ENCODE data around the gene FCRL4. TPM values are rescaled to one million over a fixed set of nuclear protein-coding genes. Genes with fewer than 3 reads are reported as not detected.
"Not testable (repeated sequence)": the region's sequence is repeated elsewhere in the genome, so short reads cannot be mapped to it uniquely, and the experiment has no call there.

The FCRL4 gene
- total RNA-seq, 1 donor from 2014 or later, result not detected

- TF ChIP-seq CTCF (IDR thresholded peaks at IDR 0.05; ENCODE audit: unreplicated experiment), result no peak
- Mint-ChIP-seq H3K9me3 (ENCODE audit: low read depth) (no peaks in the 10 kb centered on the region), H3K4me3 (ENCODE audit: low read depth) (no peak overlapping the region), H3K27me3 (peaks cover 8% of the 10 kb centered on the region), H3K27ac (no peak overlapping the region), H3K4me1 (ENCODE audit: low read depth) (no peaks in the 10 kb centered on the region), H3K36me3 (ENCODE audit: insufficient read depth) (no peaks in the 10 kb centered on the region)
- DNase-seq (ENCODE audit: low spot score, unreplicated experiment), result no peak
Measured at GRCh38 chr1:157562515-157562914, 35.4 kb downstream of the FCRL4 start.

GRCh38 chr1:157558119-157558518 is 39.8 kb downstream of the FCRL4 start:
- no peak for TF ChIP-seq CTCF (IDR thresholded peaks at IDR 0.05; ENCODE audit: unreplicated experiment)
- Mint-ChIP-seq H3K4me1 (ENCODE audit: low read depth) (no peaks in the 10 kb centered on the region), H3K27me3 (peaks cover 3% of the 10 kb centered on the region), H3K36me3 (ENCODE audit: insufficient read depth) (no peaks in the 10 kb centered on the region), H3K9me3 (ENCODE audit: low read depth) (no peaks in the 10 kb centered on the region), H3K27ac (no peak overlapping the region), H3K4me3 (ENCODE audit: low read depth) (no peak overlapping the region)
- no peak for DNase-seq (ENCODE audit: low spot score, unreplicated experiment)

GRCh38 chr1:157551694-157552693 is 45.9 kb downstream of the FCRL4 start, which contains the start of gene FCRL5:
TSS of gene FCRL5 (minus strand) at chr1:157552515. CDS start at chr1:157552362, 153 bp downstream.
- H3K27me3 Mint-ChIP-seq, result no peaks in the 10 kb centered on the region
- H3K36me3 Mint-ChIP-seq (ENCODE audit: insufficient read depth), result no peaks in the 10 kb centered on the region
- TF ChIP-seq CTCF (IDR thresholded peaks at IDR 0.05; ENCODE audit: unreplicated experiment), result no peak
- DNase-seq (ENCODE audit: low spot score, unreplicated experiment), result no peak
- H3K27ac Mint-ChIP-seq, result no peak within 1 kb of the TSS
- no peaks in the 10 kb centered on the region for H3K4me1 Mint-ChIP-seq (ENCODE audit: low read depth)
- no peak within 1 kb of the TSS for H3K4me3 Mint-ChIP-seq (ENCODE audit: low read depth)
- H3K9me3 Mint-ChIP-seq (ENCODE audit: low read depth), result no peaks in the 10 kb centered on the region

- not testable (repeated sequence) for H3K4me1 Mint-ChIP-seq (ENCODE audit: low read depth); H3K4me3 Mint-ChIP-seq (ENCODE audit: low read depth); H3K9me3 Mint-ChIP-seq (ENCODE audit: low read depth); H3K36me3 Mint-ChIP-seq (ENCODE audit: insufficient read depth); DNase-seq (ENCODE audit: low spot score, unreplicated experiment); H3K27me3 Mint-ChIP-seq; H3K27ac Mint-ChIP-seq
Measured at GRCh38 chr1:157548081-157548480, 49.8 kb downstream of the FCRL4 start.

- no peak for DNase-seq (ENCODE audit: low spot score, unreplicated experiment)
- H3K27me3 Mint-ChIP-seq, result peaks cover 12% of the 10 kb centered on the region
- H3K27ac Mint-ChIP-seq, result no peak overlapping the region
- H3K4me1 Mint-ChIP-seq (ENCODE audit: low read depth), result no peaks in the 10 kb centered on the region
- no peak for TF ChIP-seq CTCF (IDR thresholded peaks at IDR 0.05; ENCODE audit: unreplicated experiment)
- H3K36me3 Mint-ChIP-seq (ENCODE audit: insufficient read depth), result no peaks in the 10 kb centered on the region
- no peaks in the 10 kb centered on the region for H3K9me3 Mint-ChIP-seq (ENCODE audit: low read depth)
- no peak overlapping the region for H3K4me3 Mint-ChIP-seq (ENCODE audit: low read depth)
Measured at GRCh38 chr1:157542676-157543075, 55.2 kb downstream of the FCRL4 start.
